HEK293 (cell line): ENCODE measurements around the gene FAM43A.

Source experiments
- CTCF ChIA-PET: fragments of 350-600 bp; formaldehyde crosslinking; extraction: SDS; loops from one replicate; lab custom pipeline; 2021; ENCODE audit warnings: antibody characterized with exemption; lab: Yijun Ruan, JAX
- POLR2A ChIA-PET: fragments of 300-600 bp; formaldehyde crosslinking; extraction: SDS; loops from one replicate; lab custom pipeline; 2020; ENCODE audit warnings: antibody characterized with exemption, inconsistent platforms; lab: Yijun Ruan, JAX
- H3K27ac ChIP-seq: fragments of 200-500 bp; sonication (Bioruptor generic); 2 replicates; pipeline ENCODE4 v1.5.1; 2014; ENCODE audit warnings: low read depth, low read length, control low read depth, inconsistent platforms; ENCODE audit errors: extremely low read depth
- H3K36me3 ChIP-seq, 2 experiments: fragments of 200-500 bp in 1 of 2; sonication (Bioruptor generic) in 1 of 2; 1 replicate in 1 of 2; 2 replicates in 1 of 2; pipeline ENCODE4 v1.5.1; 2014 to 2017; ENCODE audit warnings: inconsistent platforms in 2 of 2, low read length in 2 of 2; ENCODE audit not compliant: control insufficient read depth in 2 of 2, insufficient read depth in 1 of 2
- H3K4me1 ChIP-seq: fragments of 200-500 bp; sonication (Bioruptor generic); 2 replicates; pipeline ENCODE4 v1.5.1; 2014; ENCODE audit warnings: mild to moderate bottlenecking, low read length, inconsistent platforms; ENCODE audit not compliant: control insufficient read depth, insufficient read depth
- H3K4me3 ChIP-seq: 2 replicates; pipeline ENCODE4 v1.5.1; 2011; ENCODE audit warnings: low read depth, mild to moderate bottlenecking, control low read depth, low read length, moderate library complexity
- H3K9me3 ChIP-seq: fragments of 200-500 bp; sonication (Bioruptor generic); 2 replicates; pipeline ENCODE4 v1.5.1; 2014; ENCODE audit warnings: low read depth, low read length, inconsistent platforms; ENCODE audit not compliant: control insufficient read depth, insufficient read depth
- GLI4 ChIP-seq: fragments of 450-650 bp; formaldehyde crosslinking; IDR thresholded peaks from 2 replicates; pipeline ENCODE4 v1.5.1; 2016; ENCODE audit warnings: missing biosample characterization, missing genetic modification characterization
- KLF10 ChIP-seq: fragments of 450-650 bp; IDR thresholded peaks from 2 replicates; pipeline ENCODE4 v1.5.1; 2018; ENCODE audit warnings: missing biosample characterization, mild to moderate bottlenecking, missing genetic modification characterization
- OVOL3 ChIP-seq: fragments of 450-650 bp; formaldehyde crosslinking; IDR thresholded peaks from 2 replicates; pipeline ENCODE4 v1.5.1; 2016; ENCODE audit warnings: missing biosample characterization, missing genetic modification characterization
- TCF7L2 ChIP-seq: IDR thresholded peaks from 2 replicates; pipeline ENCODE4 v1.6.1; 2011; ENCODE audit warnings: low read depth, mild to moderate bottlenecking, inconsistent platforms, low read length, moderate library complexity, borderline replicate concordance
- ZBTB17 ChIP-seq: fragments of 450-650 bp; formaldehyde crosslinking; IDR thresholded peaks from 2 replicates; pipeline ENCODE4 v1.5.1; 2016; ENCODE audit warnings: missing biosample characterization, missing genetic modification characterization
- ZFP37 ChIP-seq: fragments of 450-650 bp; formaldehyde crosslinking; IDR thresholded peaks from 2 replicates; pipeline ENCODE4 v1.5.1; 2016; ENCODE audit warnings: missing biosample characterization, missing genetic modification characterization
- ZNF140 ChIP-seq: fragments of 450-650 bp; formaldehyde crosslinking; IDR thresholded peaks from 2 replicates; pipeline ENCODE4 v1.5.1; 2016; ENCODE audit warnings: missing biosample characterization, missing genetic modification characterization
- ZNF18 ChIP-seq: fragments of 450-650 bp; formaldehyde crosslinking; IDR thresholded peaks from 2 replicates; pipeline ENCODE4 v1.5.1; 2016; ENCODE audit warnings: missing biosample characterization, missing genetic modification characterization
- ZNF571 ChIP-seq: fragments of 450-650 bp; formaldehyde crosslinking; IDR thresholded peaks from 2 replicates; pipeline ENCODE4 v1.5.0; 2017; ENCODE audit warnings: missing biosample characterization, missing genetic modification characterization
- ZNF600 ChIP-seq: fragments of 450-650 bp; formaldehyde crosslinking; IDR thresholded peaks from 2 replicates; pipeline ENCODE4 v1.5.1; 2016; ENCODE audit warnings: missing biosample characterization, missing genetic modification characterization
- ZNF664 ChIP-seq: fragments of 450-650 bp; formaldehyde crosslinking; IDR thresholded peaks from 2 replicates; pipeline ENCODE4 v1.5.1; 2016; ENCODE audit warnings: missing biosample characterization, missing genetic modification characterization
- ZNF785 ChIP-seq: fragments of 450-650 bp; formaldehyde crosslinking; IDR thresholded peaks from 2 replicates; pipeline ENCODE4 v1.5.1; 2016; ENCODE audit warnings: missing biosample characterization, missing genetic modification characterization
- ZNF792 ChIP-seq: fragments of 450-650 bp; formaldehyde crosslinking; IDR thresholded peaks from 2 replicates; pipeline ENCODE4 v1.5.1; 2016; ENCODE audit warnings: missing biosample characterization, missing genetic modification characterization
- ZNF843 ChIP-seq: fragments of 450-650 bp; formaldehyde crosslinking; IDR thresholded peaks from 2 replicates; pipeline ENCODE4 v1.5.1; 2016; ENCODE audit warnings: missing biosample characterization, missing genetic modification characterization
- TF ChIP-seq, protein P1 (sequence below): fragments of 450-650 bp; formaldehyde crosslinking; IDR thresholded peaks from 2 replicates; pipeline ENCODE4 v1.5.1; 2016; ENCODE audit warnings: missing biosample characterization, missing genetic modification characterization
- TF ChIP-seq, protein P2 (sequence below): fragments of 450-650 bp; formaldehyde crosslinking; conservative IDR thresholded peaks from 2 replicates; pipeline ENCODE4 v1.5.1; 2016; ENCODE audit warnings: low read depth, missing biosample characterization, missing genetic modification characterization
- TF ChIP-seq, protein P3 (sequence below): fragments of 450-650 bp; formaldehyde crosslinking; IDR thresholded peaks from 2 replicates; pipeline ENCODE4 v1.5.1; 2016; ENCODE audit warnings: missing biosample characterization, missing genetic modification characterization

Gene FAM43A

GRCh38 chr3:194657439-194657838 lies 28.2 kb upstream of the FAM43A start (continued):
- TF ChIP-seq, protein P1, sequence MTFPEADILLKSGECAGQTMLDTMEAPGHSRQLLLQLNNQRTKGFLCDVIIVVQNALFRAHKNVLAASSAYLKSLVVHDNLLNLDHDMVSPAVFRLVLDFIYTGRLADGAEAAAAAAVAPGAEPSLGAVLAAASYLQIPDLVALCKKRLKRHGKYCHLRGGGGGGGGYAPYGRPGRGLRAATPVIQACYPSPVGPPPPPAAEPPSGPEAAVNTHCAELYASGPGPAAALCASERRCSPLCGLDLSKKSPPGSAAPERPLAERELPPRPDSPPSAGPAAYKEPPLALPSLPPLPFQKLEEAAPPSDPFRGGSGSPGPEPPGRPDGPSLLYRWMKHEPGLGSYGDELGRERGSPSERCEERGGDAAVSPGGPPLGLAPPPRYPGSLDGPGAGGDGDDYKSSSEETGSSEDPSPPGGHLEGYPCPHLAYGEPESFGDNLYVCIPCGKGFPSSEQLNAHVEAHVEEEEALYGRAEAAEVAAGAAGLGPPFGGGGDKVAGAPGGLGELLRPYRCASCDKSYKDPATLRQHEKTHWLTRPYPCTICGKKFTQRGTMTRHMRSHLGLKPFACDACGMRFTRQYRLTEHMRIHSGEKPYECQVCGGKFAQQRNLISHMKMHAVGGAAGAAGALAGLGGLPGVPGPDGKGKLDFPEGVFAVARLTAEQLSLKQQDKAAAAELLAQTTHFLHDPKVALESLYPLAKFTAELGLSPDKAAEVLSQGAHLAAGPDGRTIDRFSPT: no peak
- TF ChIP-seq ZNF18 (tag by site-specific recombination) (no peak), ZNF140 (tag by site-specific recombination) (no peak), TCF7L2 (no peak), ZNF600 (tag by site-specific recombination) (no peak), ZNF792 (tag by site-specific recombination) (no peak), ZNF843 (no peak)

DNA sequence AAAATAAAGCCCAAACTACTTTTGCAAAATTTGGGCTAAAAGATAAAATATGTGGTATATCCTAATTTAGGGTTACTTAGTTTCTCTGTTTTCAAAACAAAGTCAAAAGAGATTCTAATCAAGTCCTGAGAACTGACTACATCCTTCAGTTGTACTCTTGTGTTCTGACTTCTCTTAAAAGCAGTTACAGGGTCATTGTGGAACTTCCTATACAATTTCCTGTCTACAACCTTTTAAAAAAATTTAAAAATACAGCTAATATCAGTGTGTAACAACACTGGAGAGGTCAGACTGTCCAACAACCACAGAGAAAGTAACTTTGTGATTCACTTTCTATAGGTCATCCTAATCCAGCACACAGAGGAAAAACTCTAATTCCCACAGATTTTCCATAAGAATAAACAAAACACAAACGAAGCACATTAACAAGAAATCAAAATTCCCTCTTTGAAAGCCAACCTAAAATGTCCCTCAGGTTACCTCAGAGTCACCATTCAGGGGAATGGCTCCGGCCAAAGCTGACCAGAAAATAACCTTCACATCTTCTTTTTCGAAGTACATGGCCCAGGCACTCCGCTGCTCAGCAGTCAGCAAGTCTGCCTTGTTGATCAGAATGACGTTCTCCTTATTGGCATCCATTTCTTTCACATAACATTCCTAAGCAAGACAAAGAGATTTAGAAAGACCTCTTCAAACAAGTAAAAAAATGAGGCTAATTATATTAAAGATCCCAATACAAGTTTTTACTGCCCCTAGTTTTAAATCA lies 27.0 kb upstream of the FAM43A start:
- no peaks in the 10 kb centered on the region for H3K9me3 ChIP-seq
- TF ChIP-seq ZNF664 (tag by site-specific recombination): no peak
- no peak for TF ChIP-seq ZFP37
- no peak for TF ChIP-seq OVOL3 (tag by site-specific recombination)
- TF ChIP-seq GLI4 (tag by site-specific recombination): no peak
- TF ChIP-seq, all 188 proteins: peak for 0
- CTCF ChIA-PET: interaction anchor here (0.6 kb wide), 1 partner anchor 425 kb away, joined by 4 read pairs; no protein-coding TSS in a partner anchor
- no peak overlapping the region for H3K4me3 ChIP-seq
- H3K36me3 ChIP-seq: peaks cover 10 to 74% of the 10 kb centered on the region in 2 experiments
- POLR2A ChIA-PET: no interaction called here
- H3K4me1 ChIP-seq: no peaks in the 10 kb centered on the region
- no peak overlapping the region for H3K27ac ChIP-seq

- H3K36me3 ChIP-seq: peaks cover 13 to 72% of the 10 kb centered on the region in 2 experiments
- no peaks in the 10 kb centered on the region for H3K9me3 ChIP-seq
- no peak overlapping the region for H3K4me3 ChIP-seq
- no peak overlapping the region for H3K27ac ChIP-seq
- TF ChIP-seq ZBTB17 (tag by site-specific recombination): peak; percentile 91
- TF ChIP-seq, protein P1: no peak
- ChIA-PET CTCF (no interaction called here), POLR2A (no interaction called here)
- no peaks in the 10 kb centered on the region for H3K4me1 ChIP-seq
These were observed 25.9 kb upstream of the FAM43A start for GRCh38 chr3:194659778-194660177.

- CTCF ChIA-PET: interaction anchor here (0.7 kb wide), 1 partner anchor 9 kb away, joined by 3 read pairs; no protein-coding TSS in a partner anchor
- no peak overlapping the region for H3K4me3 ChIP-seq
- no peak overlapping the region for H3K27ac ChIP-seq
- no peaks in the 10 kb centered on the region for H3K9me3 ChIP-seq
- no peaks in the 10 kb centered on the region for H3K4me1 ChIP-seq
- POLR2A ChIA-PET: no interaction called here
- peaks cover 13 to 83% of the 10 kb centered on the region in 2 experiments for H3K36me3 ChIP-seq
- TF ChIP-seq, protein P2, sequence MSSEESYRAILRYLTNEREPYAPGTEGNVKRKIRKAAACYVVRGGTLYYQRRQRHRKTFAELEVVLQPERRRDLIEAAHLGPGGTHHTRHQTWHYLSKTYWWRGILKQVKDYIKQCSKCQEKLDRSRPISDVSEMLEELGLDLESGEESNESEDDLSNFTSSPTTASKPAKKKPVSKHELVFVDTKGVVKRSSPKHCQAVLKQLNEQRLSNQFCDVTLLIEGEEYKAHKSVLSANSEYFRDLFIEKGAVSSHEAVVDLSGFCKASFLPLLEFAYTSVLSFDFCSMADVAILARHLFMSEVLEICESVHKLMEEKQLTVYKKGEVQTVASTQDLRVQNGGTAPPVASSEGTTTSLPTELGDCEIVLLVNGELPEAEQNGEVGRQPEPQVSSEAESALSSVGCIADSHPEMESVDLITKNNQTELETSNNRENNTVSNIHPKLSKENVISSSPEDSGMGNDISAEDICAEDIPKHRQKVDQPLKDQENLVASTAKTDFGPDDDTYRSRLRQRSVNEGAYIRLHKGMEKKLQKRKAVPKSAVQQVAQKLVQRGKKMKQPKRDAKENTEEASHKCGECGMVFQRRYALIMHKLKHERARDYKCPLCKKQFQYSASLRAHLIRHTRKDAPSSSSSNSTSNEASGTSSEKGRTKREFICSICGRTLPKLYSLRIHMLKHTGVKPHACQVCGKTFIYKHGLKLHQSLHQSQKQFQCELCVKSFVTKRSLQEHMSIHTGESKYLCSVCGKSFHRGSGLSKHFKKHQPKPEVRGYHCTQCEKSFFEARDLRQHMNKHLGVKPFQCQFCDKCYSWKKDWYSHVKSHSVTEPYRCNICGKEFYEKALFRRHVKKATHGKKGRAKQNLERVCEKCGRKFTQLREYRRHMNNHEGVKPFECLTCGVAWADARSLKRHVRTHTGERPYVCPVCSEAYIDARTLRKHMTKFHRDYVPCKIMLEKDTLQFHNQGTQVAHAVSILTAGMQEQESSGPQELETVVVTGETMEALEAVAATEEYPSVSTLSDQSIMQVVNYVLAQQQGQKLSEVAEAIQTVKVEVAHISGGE: no peak
- TF ChIP-seq, protein P3, sequence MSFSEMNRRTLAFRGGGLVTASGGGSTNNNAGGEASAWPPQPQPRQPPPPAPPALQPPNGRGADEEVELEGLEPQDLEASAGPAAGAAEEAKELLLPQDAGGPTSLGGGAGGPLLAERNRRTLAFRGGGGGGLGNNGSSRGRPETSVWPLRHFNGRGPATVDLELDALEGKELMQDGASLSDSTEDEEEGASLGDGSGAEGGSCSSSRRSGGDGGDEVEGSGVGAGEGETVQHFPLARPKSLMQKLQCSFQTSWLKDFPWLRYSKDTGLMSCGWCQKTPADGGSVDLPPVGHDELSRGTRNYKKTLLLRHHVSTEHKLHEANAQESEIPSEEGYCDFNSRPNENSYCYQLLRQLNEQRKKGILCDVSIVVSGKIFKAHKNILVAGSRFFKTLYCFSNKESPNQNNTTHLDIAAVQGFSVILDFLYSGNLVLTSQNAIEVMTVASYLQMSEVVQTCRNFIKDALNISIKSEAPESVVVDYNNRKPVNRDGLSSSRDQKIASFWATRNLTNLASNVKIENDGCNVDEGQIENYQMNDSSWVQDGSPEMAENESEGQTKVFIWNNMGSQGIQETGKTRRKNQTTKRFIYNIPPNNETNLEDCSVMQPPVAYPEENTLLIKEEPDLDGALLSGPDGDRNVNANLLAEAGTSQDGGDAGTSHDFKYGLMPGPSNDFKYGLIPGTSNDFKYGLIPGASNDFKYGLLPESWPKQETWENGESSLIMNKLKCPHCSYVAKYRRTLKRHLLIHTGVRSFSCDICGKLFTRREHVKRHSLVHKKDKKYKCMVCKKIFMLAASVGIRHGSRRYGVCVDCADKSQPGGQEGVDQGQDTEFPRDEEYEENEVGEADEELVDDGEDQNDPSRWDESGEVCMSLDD: no peak
- TF ChIP-seq KLF10 (tag by site-specific recombination) (no peak), ZNF571 (no peak), ZNF785 (tag by site-specific recombination) (no peak)
These were observed 24.3 kb upstream of the FAM43A start for GRCh38 chr3:194661374-194661773.
